Measurements from ENCODE around the gene MAP3K13. TPM values are rescaled to one million over a fixed set of nuclear protein-coding genes. Genes with fewer than 3 reads are reported as not detected.

The MAP3K13 gene
- total and polyA plus RNA-seq, 3 donors from 2014 or later: 37.1 to 66.5 (median 43.7) TPM

DNA sequence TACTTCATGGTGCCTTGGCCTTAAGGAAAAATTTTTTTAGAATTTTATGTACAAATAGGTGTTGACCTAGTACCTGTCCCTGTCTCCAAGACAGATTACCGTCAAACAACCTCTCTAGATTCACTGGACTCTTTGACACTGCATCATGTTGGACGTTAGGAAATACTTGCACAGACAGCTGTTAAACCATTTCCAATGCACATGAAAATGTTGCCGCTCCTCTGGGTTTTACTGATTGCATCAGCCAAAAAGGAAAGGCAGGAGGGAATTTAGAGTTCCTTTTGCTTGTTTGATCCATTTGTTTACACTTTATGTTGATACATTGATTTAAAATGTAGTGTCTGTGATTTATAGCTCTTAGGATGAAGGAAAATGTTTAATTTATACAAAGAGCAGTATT is 121.4 kb downstream of the MAP3K13 start:
- WGBS, 2 donors: 87 to 88% methylated on average over 3 of the region's 3 CpGs
- no peak overlapping the region for H3K4me3 ChIP-seq
- no peaks in the 10 kb centered on the region for H3K36me3 ChIP-seq (ENCODE audit: low read depth, missing control alignments)
- H3K27ac ChIP-seq: no peak overlapping the region
- no peak for DNase-seq
- intact Hi-C loops (cut with DNase I; ENCODE audit: low total_unique reads): no loop called here
- H3K9me3 ChIP-seq: no peaks in the 10 kb centered on the region
- no peak for TF ChIP-seq POLR2A (IDR thresholded peaks at IDR 0.05)
- TF ChIP-seq, protein P1, sequence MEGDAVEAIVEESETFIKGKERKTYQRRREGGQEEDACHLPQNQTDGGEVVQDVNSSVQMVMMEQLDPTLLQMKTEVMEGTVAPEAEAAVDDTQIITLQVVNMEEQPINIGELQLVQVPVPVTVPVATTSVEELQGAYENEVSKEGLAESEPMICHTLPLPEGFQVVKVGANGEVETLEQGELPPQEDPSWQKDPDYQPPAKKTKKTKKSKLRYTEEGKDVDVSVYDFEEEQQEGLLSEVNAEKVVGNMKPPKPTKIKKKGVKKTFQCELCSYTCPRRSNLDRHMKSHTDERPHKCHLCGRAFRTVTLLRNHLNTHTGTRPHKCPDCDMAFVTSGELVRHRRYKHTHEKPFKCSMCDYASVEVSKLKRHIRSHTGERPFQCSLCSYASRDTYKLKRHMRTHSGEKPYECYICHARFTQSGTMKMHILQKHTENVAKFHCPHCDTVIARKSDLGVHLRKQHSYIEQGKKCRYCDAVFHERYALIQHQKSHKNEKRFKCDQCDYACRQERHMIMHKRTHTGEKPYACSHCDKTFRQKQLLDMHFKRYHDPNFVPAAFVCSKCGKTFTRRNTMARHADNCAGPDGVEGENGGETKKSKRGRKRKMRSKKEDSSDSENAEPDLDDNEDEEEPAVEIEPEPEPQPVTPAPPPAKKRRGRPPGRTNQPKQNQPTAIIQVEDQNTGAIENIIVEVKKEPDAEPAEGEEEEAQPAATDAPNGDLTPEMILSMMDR (IDR thresholded peaks at IDR 0.05): no peak
- H3K27me3 ChIP-seq: no peaks in the 10 kb centered on the region
- no peaks in the 10 kb centered on the region for H3K4me1 ChIP-seq

DNA sequence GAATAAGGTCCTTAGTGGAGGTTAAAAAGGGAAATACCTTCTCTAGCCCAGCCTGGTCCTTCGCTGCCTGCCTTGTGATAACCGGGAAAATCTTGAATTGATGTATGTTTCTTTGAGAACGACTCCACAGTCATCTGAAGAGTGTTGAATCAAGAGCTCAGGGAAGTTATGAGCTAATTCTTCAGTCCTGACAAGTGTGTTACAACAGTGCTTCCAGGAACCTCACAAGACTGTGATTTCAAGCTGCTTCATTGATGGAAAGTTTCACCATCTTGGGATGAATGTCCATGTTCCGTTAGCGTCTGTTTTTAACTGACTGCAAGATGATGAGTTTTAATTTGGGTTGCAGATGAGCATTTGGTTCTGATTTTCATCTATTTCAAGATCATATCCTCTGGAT is 123.5 kb downstream of the MAP3K13 start:
- no peaks in the 10 kb centered on the region for H3K4me1 ChIP-seq
- H3K9me3 ChIP-seq: no peaks in the 10 kb centered on the region
- no peaks in the 10 kb centered on the region for H3K36me3 ChIP-seq (ENCODE audit: low read depth, missing control alignments)
- TF ChIP-seq, protein P1 (IDR thresholded peaks at IDR 0.05): no peak
- TF ChIP-seq POLR2A (IDR thresholded peaks at IDR 0.05): no peak
- H3K4me3 ChIP-seq: no peak overlapping the region
- H3K27ac ChIP-seq: no peak overlapping the region
- WGBS, 2 donors: 86 to 95% methylated on average over 5 of the region's 5 CpGs
- intact Hi-C loops (cut with DNase I; ENCODE audit: low total_unique reads): no loop called here
- DNase-seq: no peak
- H3K27me3 ChIP-seq: no peaks in the 10 kb centered on the region

DNA sequence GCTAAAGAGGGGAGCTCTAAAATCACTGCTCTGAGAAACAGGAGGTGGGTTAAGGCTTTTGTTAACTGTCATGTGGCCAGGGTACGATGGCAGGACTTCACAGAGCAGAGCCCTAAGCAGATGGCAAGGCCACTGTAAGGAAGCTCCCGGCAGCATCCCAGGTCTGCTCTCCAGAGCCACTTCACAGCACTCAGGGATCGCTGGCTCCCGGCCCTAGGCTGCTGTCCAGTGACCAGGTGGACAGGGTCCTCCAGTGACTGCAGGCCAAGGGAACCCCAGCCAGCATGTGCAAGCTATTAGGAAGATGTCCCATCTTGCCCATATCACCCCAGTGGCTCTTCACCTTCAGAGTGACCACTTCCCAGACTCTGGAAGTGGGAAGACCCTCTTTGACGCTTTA is 125.5 kb downstream of the MAP3K13 start:
- no peaks in the 10 kb centered on the region for H3K27me3 ChIP-seq
- H3K4me3 ChIP-seq: no peak overlapping the region
- WGBS, 2 donors: 94 to 97% methylated on average over 2 to 5 of the region's 5 CpGs
- intact Hi-C loops (cut with DNase I; ENCODE audit: low total_unique reads): no loop called here
- DNase-seq: no peak
- TF ChIP-seq, protein P1 (IDR thresholded peaks at IDR 0.05): no peak
- TF ChIP-seq POLR2A (IDR thresholded peaks at IDR 0.05): no peak
- H3K36me3 ChIP-seq (ENCODE audit: low read depth, missing control alignments): no peaks in the 10 kb centered on the region
- no peaks in the 10 kb centered on the region for H3K9me3 ChIP-seq
- H3K4me1 ChIP-seq: no peaks in the 10 kb centered on the region
- H3K27ac ChIP-seq: no peak overlapping the region

DNA sequence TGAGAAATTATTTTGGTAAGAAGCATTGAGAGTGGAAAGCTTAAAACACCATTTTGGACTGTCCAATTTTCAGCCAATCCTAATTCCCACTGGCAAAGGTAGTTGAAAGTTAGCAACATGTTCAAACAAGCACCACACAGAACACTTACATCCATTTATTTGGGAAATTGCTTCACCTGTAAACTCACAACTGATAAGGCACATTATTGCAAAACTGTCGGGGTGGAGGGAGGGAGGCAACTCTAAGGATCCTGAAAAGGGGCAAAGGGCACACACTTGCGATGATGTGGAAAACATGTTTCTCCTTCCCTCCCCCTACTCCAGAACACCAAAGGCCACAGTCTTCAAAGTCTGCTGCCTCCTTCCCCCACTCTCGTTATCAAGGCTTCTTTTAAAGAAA is 126.5 kb downstream of the MAP3K13 start:
- Histone ChIP-seq H3K4me3 (no peak overlapping the region), H3K4me1 (no peaks in the 10 kb centered on the region), H3K9me3 (no peaks in the 10 kb centered on the region), H3K36me3 (ENCODE audit: low read depth, missing control alignments) (no peaks in the 10 kb centered on the region), H3K27me3 (no peaks in the 10 kb centered on the region), H3K27ac (no peak overlapping the region)
- WGBS, 2 donors: 76 to 88% methylated on average over 3 of the region's 3 CpGs
- TF ChIP-seq POLR2A (IDR thresholded peaks at IDR 0.05): no peak
- TF ChIP-seq, protein P1 (IDR thresholded peaks at IDR 0.05): no peak
- intact Hi-C loops (cut with DNase I; ENCODE audit: low total_unique reads): no loop called here
- DNase-seq: no peak

DNA sequence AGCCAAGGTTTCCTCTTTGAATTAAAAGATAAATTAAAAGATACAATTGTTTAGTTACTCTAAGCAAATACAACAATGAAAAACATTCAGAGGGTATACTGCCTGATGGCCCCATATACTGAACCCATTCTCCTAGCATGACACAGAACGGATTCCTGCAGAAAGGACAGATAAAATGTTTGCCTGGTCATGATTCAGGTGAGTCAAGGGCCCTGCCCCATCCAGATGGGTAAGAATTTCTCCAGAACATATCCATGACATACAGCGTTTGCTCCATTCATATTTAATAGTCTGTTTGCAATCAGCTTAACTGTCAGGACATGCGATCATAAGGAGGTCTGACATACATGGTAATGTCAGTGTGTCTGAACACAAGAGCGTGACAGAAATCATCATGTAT is 127.3 kb downstream of the MAP3K13 start:
- 84 to 86% methylated on average over 4 of the region's 4 CpGs for WGBS, 2 donors
- H3K27ac ChIP-seq: no peak overlapping the region
- no peak overlapping the region for H3K4me3 ChIP-seq
- no peaks in the 10 kb centered on the region for H3K4me1 ChIP-seq
- no peaks in the 10 kb centered on the region for H3K9me3 ChIP-seq
- intact Hi-C loops (cut with DNase I; ENCODE audit: low total_unique reads): no loop called here
- H3K27me3 ChIP-seq: no peaks in the 10 kb centered on the region
- no peak for DNase-seq
- no peak for TF ChIP-seq POLR2A (IDR thresholded peaks at IDR 0.05)
- TF ChIP-seq, protein P1 (IDR thresholded peaks at IDR 0.05): no peak
- H3K36me3 ChIP-seq (ENCODE audit: low read depth, missing control alignments): no peaks in the 10 kb centered on the region

All from testis (tissue), 3 donors.